Measurements from ENCODE around the gene TOPAZ1.

Gene TOPAZ1

GRCh38 chr3:44365952-44366351, 124.3 kb downstream of the TOPAZ1 start:
- Histone ChIP-seq H3K4me1 (ENCODE audit: control extremely low read depth in 1 of 4, control insufficient read depth in 4 of 4, insufficient read depth in 4 of 4, low read length in 3 of 4) (no peaks in the 10 kb centered on the region), H3K36me3 (ENCODE audit: control insufficient read depth in 4 of 4, insufficient read depth in 4 of 4, low read length in 3 of 4) (peaks cover 0 to 12% (median 5%) of the 10 kb centered on the region in 4 experiments), H3K9me3 (ENCODE audit: control extremely low read depth in 1 of 5, control insufficient read depth in 4 of 5, insufficient read depth in 2 of 5, low read depth in 1 of 5, low read length in 4 of 5) (no peaks in the 10 kb centered on the region), H3K4me3 (ENCODE audit: control insufficient read depth in 1 of 7, extremely low read depth in 1 of 7, insufficient read depth in 4 of 7, low read depth in 2 of 7, low read length in 6 of 7) (no peak overlapping the region), H3K27me3 (replicated peaks in 2 of 5; ENCODE audit: control insufficient read depth in 4 of 5, insufficient read depth in 5 of 5, low read length in 4 of 5) (no peaks in the 10 kb centered on the region), H3K27ac (ENCODE audit: insufficient read depth in 1 of 2, low read depth in 1 of 2, low read length in 2 of 2, poor library complexity in 1 of 2, severe bottlenecking in 2 of 2) (no peak overlapping the region)
- ChIA-PET CTCF (no interaction called here), POLR2A (no interaction called here)
- no CpG with 5 or more reads among the region's 1 CpG for WGBS (ENCODE audit: insufficient coverage)
- no peak for DNase-seq

GRCh38 chr3:44375450-44375849, 133.8 kb downstream of the TOPAZ1 start:
- H3K9me3 ChIP-seq (ENCODE audit: control extremely low read depth in 1 of 5, control insufficient read depth in 4 of 5, insufficient read depth in 2 of 5, low read depth in 1 of 5, low read length in 4 of 5): peaks cover 0 to 12% (median 0%) of the 10 kb centered on the region in 5 experiments
- H3K4me3 ChIP-seq (ENCODE audit: control insufficient read depth in 1 of 7, extremely low read depth in 1 of 7, insufficient read depth in 4 of 7, low read depth in 2 of 7, low read length in 6 of 7): no peak overlapping the region
- no peak for DNase-seq
- WGBS (ENCODE audit: insufficient coverage): no CpG with 5 or more reads among the region's 1 CpG
- ChIA-PET CTCF (no interaction called here), POLR2A (no interaction called here)
- H3K36me3 ChIP-seq (ENCODE audit: control insufficient read depth in 4 of 4, insufficient read depth in 4 of 4, low read length in 3 of 4): peaks cover 0 to 19% (median 2%) of the 10 kb centered on the region in 4 experiments
- no peak overlapping the region for H3K27ac ChIP-seq (ENCODE audit: insufficient read depth in 1 of 2, low read depth in 1 of 2, low read length in 2 of 2, poor library complexity in 1 of 2, severe bottlenecking in 2 of 2)
- no peaks in the 10 kb centered on the region for H3K27me3 ChIP-seq (replicated peaks in 2 of 5; ENCODE audit: control insufficient read depth in 4 of 5, insufficient read depth in 5 of 5, low read length in 4 of 5)
- no peaks in the 10 kb centered on the region for H3K4me1 ChIP-seq (ENCODE audit: control extremely low read depth in 1 of 4, control insufficient read depth in 4 of 4, insufficient read depth in 4 of 4, low read length in 3 of 4)

Data from common myeloid progenitor, CD34-positive (primary cell).